IMR-90 (cell line): ENCODE measurements around the gene C19orf25. TPM values are rescaled to one million over a fixed set of nuclear protein-coding genes. Genes with fewer than 3 reads are reported as not detected.
"Not testable (repeated sequence)": the region's sequence is repeated elsewhere in the genome, so short reads cannot be mapped to it uniquely, and the experiment has no call there.

ENCODE experiments used
- ATAC-seq: fragments of 200-7000 bp; cut with Tn5 transposase; 2 replicates; pipeline ENCODE4 v1.9.1; 2020; ENCODE audit warnings: low read depth, mild to moderate bottlenecking, moderate library complexity
- BruUV-seq: library from RNA; stranded (reverse); fragments of 400-500 nt; replicated peaks from 2 replicates; lab custom pipeline; 2021; lab: Mats Ljungman, UMichigan
- CTCF ChIA-PET: fragments of 300-600 bp; formaldehyde crosslinking; extraction: SDS; loops from one replicate; lab custom pipeline; 2021; ENCODE audit warnings: antibody characterized with exemption; lab: Yijun Ruan, JAX
- POLR2A ChIA-PET: fragments of 300-600 bp; sonication (Branson Sonifier 250); formaldehyde crosslinking; loops from one replicate; lab custom pipeline; 2022; ENCODE audit warnings: antibody characterized with exemption; ENCODE audit not compliant: unreplicated experiment; lab: Charles Lee
- DNase-seq: peaks from one replicate; pipeline ENCODE4 v3.0.0; 2013
- H2AFZ ChIP-seq: replicated peaks from 2 replicates; pipeline ENCODE3; 2013; ENCODE audit warnings: low read length, mild to moderate bottlenecking; ENCODE audit not compliant: poor library complexity
- H2AK5ac ChIP-seq: 2 replicates; pipeline ENCODE4 v1.6.1; 2013; ENCODE audit warnings: low read depth, low read length, inconsistent platforms
- H2AK9ac ChIP-seq: replicated peaks from 2 replicates; pipeline ENCODE3; 2013; ENCODE audit warnings: mild to moderate bottlenecking, low read depth, low read length, moderate library complexity; ENCODE audit not compliant: poor library complexity
- H2BK120ac ChIP-seq: 2 replicates; pipeline ENCODE4 v1.6.1; 2013; ENCODE audit warnings: low read depth, low read length, inconsistent platforms
- H2BK15ac ChIP-seq: 3 replicates; pipeline ENCODE4 v1.6.1; 2013; ENCODE audit warnings: low read depth, low read length, inconsistent platforms
- H2BK20ac ChIP-seq: 2 replicates; pipeline ENCODE4 v1.6.1; 2013; ENCODE audit warnings: low read depth, mild to moderate bottlenecking, inconsistent platforms, low read length, moderate library complexity
- H2BK5ac ChIP-seq: 2 replicates; pipeline ENCODE4 v1.6.1; 2013; ENCODE audit warnings: mild to moderate bottlenecking, low read depth, low read length, inconsistent platforms; ENCODE audit not compliant: poor library complexity, severe bottlenecking
- H3K14ac ChIP-seq: replicated peaks from 2 replicates; pipeline ENCODE4 v1.6.1; 2013; ENCODE audit warnings: low read depth, low read length, inconsistent platforms
- H3K18ac ChIP-seq: 2 replicates; pipeline ENCODE4 v1.6.1; 2013; ENCODE audit warnings: low read depth, low read length, control low read depth
- H3K23ac ChIP-seq: 2 replicates; pipeline ENCODE4 v1.6.1; 2013; ENCODE audit warnings: low read depth, low read length, inconsistent platforms
- H3K27ac ChIP-seq: 2 replicates; pipeline ENCODE4 v1.5.1; 2013; ENCODE audit warnings: mild to moderate bottlenecking, control low read depth, low read length; ENCODE audit not compliant: insufficient read depth
- H3K27me3 ChIP-seq: 2 replicates; pipeline ENCODE4 v1.6.1; 2013; ENCODE audit warnings: low read length; ENCODE audit not compliant: control insufficient read depth, insufficient read depth
- H3K36me3 ChIP-seq: 2 replicates; pipeline ENCODE4 v1.6.1; 2013; ENCODE audit warnings: low read length, mixed read lengths; ENCODE audit not compliant: control insufficient read depth, insufficient read depth
- H3K4ac ChIP-seq: 2 replicates; pipeline ENCODE4 v1.6.1; 2013; ENCODE audit warnings: low read depth, low read length, inconsistent platforms
- H3K4me1 ChIP-seq: 2 replicates; pipeline ENCODE4 v1.6.1; 2013; ENCODE audit warnings: low read length, mixed read lengths; ENCODE audit not compliant: control insufficient read depth, insufficient read depth
- H3K4me2 ChIP-seq: 2 replicates; pipeline ENCODE4 v1.6.1; 2013; ENCODE audit warnings: low read depth, mild to moderate bottlenecking, control low read depth, low read length, moderate library complexity
- H3K4me3 ChIP-seq: 2 replicates; pipeline ENCODE4 v1.5.1; 2013; ENCODE audit warnings: low read depth, mild to moderate bottlenecking, control low read depth, low read length, moderate library complexity; ENCODE audit not compliant: insufficient read depth
- H3K56ac ChIP-seq: 2 replicates; pipeline ENCODE4 v1.6.1; 2013; ENCODE audit warnings: low read length, inconsistent platforms; ENCODE audit not compliant: insufficient read depth; ENCODE audit errors: extremely low read depth
- H3K79me1 ChIP-seq, 2 experiments: 2 replicates each; pipeline ENCODE4 v1.6.1; 2013; ENCODE audit warnings: low read length in 2 of 2, inconsistent platforms in 1 of 2, low read depth in 1 of 2
- H3K9ac ChIP-seq: 2 replicates; pipeline ENCODE4 v1.6.1; 2013; ENCODE audit warnings: low read depth, low read length, control low read depth
- H3K9me1 ChIP-seq: 2 replicates; pipeline ENCODE4 v1.6.1; 2013; ENCODE audit warnings: low read length, inconsistent platforms; ENCODE audit not compliant: insufficient read depth
- H3K9me3 ChIP-seq: 2 replicates; pipeline ENCODE4 v1.6.1; 2013; ENCODE audit warnings: low read length; ENCODE audit not compliant: control insufficient read depth, insufficient read depth
- H4K20me1 ChIP-seq: 2 replicates; pipeline ENCODE4 v1.6.1; 2013; ENCODE audit warnings: low read length, inconsistent platforms; ENCODE audit not compliant: insufficient read depth
- H4K5ac ChIP-seq: 2 replicates; pipeline ENCODE4 v1.6.1; 2013; ENCODE audit warnings: mild to moderate bottlenecking, low read depth, low read length, control low read depth
- H4K8ac ChIP-seq, 2 experiments: 2 replicates each; pipeline ENCODE4 v1.6.1; 2013; ENCODE audit warnings: low read depth in 2 of 2, low read length in 2 of 2, control low read depth in 1 of 2, inconsistent platforms in 1 of 2
- H4K91ac ChIP-seq: 2 replicates; pipeline ENCODE4 v1.6.1; 2013; ENCODE audit warnings: low read depth, low read length, inconsistent platforms; ENCODE audit not compliant: insufficient read depth
- CTCF ChIP-seq: conservative IDR thresholded peaks from 2 replicates; pipeline ENCODE4 v1.5.1; 2012; ENCODE audit warnings: mild to moderate bottlenecking, low read depth, low read length, improper control_type of control experiment
- MAFK ChIP-seq: IDR thresholded peaks from 2 replicates; pipeline ENCODE4 v1.6.1; 2012; ENCODE audit warnings: low read depth, low read length, improper control_type of control experiment
- WGBS, 2 experiments: methylation state at CpG; one replicate each; pipeline versions ENCODE4 v1.1.5 to v1.1.7; 2013; ENCODE audit warnings: missing lambda C conversion rate in 2 of 2; ENCODE audit not compliant: insufficient read length in 1 of 2; ENCODE audit errors: extremely low coverage in 2 of 2; 5-methylcytosine and 5-hydroxymethylcytosine counted together
- dilution Hi-C: fragments of 300-500 bp; cut with HindIII; formaldehyde crosslinking; loops from one replicate; pipeline ENCODE4 v1.14.3; 2018; ENCODE audit warnings: low sequenced_read_pairs; ENCODE audit not compliant: unreplicated experiment
- in situ Hi-C: fragments of 300-500 bp; cut with MboI; formaldehyde crosslinking; loops from 3 replicates; pipeline ENCODE4 v1.14.3; 2019; ENCODE audit warnings: low sequenced_read_pairs, inconsistent platforms, mixed read lengths
- intact Hi-C: fragments of 100-400 bp; cut with micrococcal nuclease; formaldehyde crosslinking; loops from 2 replicates; pipeline ENCODE4 v1.10.0; 2022
- polyA plus RNA-seq, 3 experiments: library from polyadenylated mRNA; depleted of rRNA; stranded (reverse); fragments of >200 nt; gene quantifications; 2 replicates each; pipeline ENCODE4 v1.2.3, GENCODE V29; 2012; ENCODE audit warnings: low replicate concordance in 1 of 3
- total RNA-seq: library from RNA; depleted of rRNA; stranded (reverse); fragments of >200 nt; gene quantifications from 2 replicates; pipeline ENCODE4 v1.2.3, GENCODE V29; 2012
- TF ChIP-seq, protein P1 (sequence below): fragments of 150-350 bp; IDR thresholded peaks from 2 replicates; pipeline ENCODE4 v1.6.1; 2016; ENCODE audit warnings: low read depth, mild to moderate bottlenecking, low read length, moderate library complexity, borderline replicate concordance

Gene C19orf25
- total and polyA plus RNA-seq, 2 of the 4 experiments (the other 2 are of a cell fraction), result 10.4 to 34.9 TPM

DNA sequence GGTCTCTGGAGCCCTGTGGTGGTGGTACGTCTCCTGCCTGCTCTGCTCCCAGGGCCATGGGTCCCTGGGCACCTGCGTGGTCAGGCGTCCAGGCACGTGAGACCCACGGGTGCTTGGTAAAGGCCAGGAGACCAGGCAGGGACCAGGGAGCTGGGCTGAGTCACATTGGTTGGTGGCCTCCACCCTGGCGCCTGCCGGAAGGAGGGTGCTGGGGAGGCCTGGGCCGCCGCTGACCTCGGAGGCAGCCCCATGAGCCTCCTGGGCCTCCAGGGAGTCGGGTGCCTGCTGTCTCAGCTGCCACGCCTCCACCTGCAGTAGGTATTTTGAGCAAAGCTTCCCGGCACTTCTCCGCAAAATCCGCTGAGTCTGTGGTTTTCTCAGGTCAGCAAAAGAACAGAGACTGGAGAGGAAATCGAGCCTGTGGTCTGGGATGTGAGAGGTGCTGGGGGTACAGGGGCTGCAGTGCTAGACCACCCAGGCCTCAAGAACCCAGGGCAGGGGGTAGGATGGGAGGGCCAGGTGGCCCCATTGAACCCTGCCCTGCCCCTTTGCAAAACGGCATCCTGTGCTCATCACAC lies 41.3 kb upstream of the C19orf25 start:
- Histone ChIP-seq H3K27ac (no peak overlapping the region), H3K36me3 (no peaks in the 10 kb centered on the region), H3K4me3 (no peak overlapping the region), H3K27me3 (peaks cover 34% of the 10 kb centered on the region), H3K18ac (no peak overlapping the region), H2BK120ac (no peak overlapping the region), H3K14ac (no peak overlapping the region), H3K9ac (no peak overlapping the region), H4K20me1 (0 out of 2 replicates have a peak, but pooled peaks cover 7% of the 10 kb centered on the region), H3K4ac (no peak overlapping the region), H2BK5ac (no peak overlapping the region), H4K8ac (no peak overlapping the region), H3K56ac (no peak overlapping the region), H2AK9ac (no peak overlapping the region), H2AFZ (no peak overlapping the region), H4K5ac (no peak overlapping the region), H3K23ac (no peak overlapping the region), H3K9me1 (peaks cover 4% of the 10 kb centered on the region; the same call in 1 of the 2 replicates), H3K4me2 (no peak overlapping the region), H2BK15ac (no peak overlapping the region), H3K9me3 (peaks cover 2% of the 10 kb centered on the region; the same call in 1 of the 2 replicates), H2BK20ac (no peak overlapping the region), H3K79me1 (no peaks in the 10 kb centered on the region), H2AK5ac (no peak overlapping the region; the same call in 1 of the 2 replicates), H4K91ac (no peak overlapping the region), H3K4me1 (no peaks in the 10 kb centered on the region; the same call in 1 of the 2 replicates)
- dilution Hi-C loops (no loop called here), intact Hi-C loops (no loop called here), in situ Hi-C loops (no loop called here)
- no peak for ATAC-seq
- POLR2A ChIA-PET, result no interaction called here
- no TSS peak for BruUV-seq
- TF ChIP-seq MAFK, result peak; percentile 51; the same call in 1 of the 2 replicates
- TF ChIP-seq CTCF, result no peak
- TF ChIP-seq, protein P1, sequence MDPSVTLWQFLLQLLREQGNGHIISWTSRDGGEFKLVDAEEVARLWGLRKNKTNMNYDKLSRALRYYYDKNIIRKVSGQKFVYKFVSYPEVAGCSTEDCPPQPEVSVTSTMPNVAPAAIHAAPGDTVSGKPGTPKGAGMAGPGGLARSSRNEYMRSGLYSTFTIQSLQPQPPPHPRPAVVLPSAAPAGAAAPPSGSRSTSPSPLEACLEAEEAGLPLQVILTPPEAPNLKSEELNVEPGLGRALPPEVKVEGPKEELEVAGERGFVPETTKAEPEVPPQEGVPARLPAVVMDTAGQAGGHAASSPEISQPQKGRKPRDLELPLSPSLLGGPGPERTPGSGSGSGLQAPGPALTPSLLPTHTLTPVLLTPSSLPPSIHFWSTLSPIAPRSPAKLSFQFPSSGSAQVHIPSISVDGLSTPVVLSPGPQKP, result no peak
- no peak for DNase-seq
- CTCF ChIA-PET, result no interaction called here
- WGBS, 2 experiments, result 82% methylated on average over 10 of the region's 17 CpGs; no CpG with 5 or more reads in 1 of the 2 experiments

DNA sequence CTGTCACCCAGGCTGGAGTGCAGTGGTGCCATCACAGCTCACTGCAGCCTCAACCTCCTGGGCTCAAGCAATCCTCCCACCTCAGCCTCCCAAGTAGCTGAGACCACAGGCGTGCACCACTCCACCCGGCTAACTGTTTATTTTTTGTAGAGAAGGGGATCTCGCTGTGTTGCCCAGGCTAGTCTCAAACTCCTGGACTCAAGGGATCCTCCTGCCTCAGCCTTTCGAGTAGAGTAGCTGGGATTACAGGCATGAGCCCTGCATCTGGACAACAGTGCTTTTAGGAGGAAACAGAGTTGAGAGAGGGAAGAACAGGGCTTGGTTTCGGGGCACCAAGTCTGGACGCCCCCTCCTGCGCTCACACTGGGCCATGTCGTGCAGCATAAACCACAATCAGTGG lies 40.8 kb upstream of the C19orf25 start:
- H3K4ac ChIP-seq, H4K8ac ChIP-seq, H3K79me1 ChIP-seq, in situ Hi-C loops, H3K27ac ChIP-seq, DNase-seq, H3K18ac ChIP-seq, H2BK20ac ChIP-seq, dilution Hi-C loops, H3K36me3 ChIP-seq, H3K4me3 ChIP-seq, H3K9ac ChIP-seq, intact Hi-C loops, BruUV-seq, CTCF ChIA-PET, H2BK120ac ChIP-seq, H2AK9ac ChIP-seq, ATAC-seq, H3K14ac ChIP-seq, H4K20me1 ChIP-seq, H3K9me1 ChIP-seq, H3K4me2 ChIP-seq, H4K5ac ChIP-seq, POLR2A ChIA-PET, H4K91ac ChIP-seq, H2AK5ac ChIP-seq, H2AFZ ChIP-seq, H2BK5ac ChIP-seq, H2BK15ac ChIP-seq, H3K56ac ChIP-seq, H3K23ac ChIP-seq, H3K9me3 ChIP-seq, H3K4me1 ChIP-seq: not testable (repeated sequence)
- peaks cover 29% of the 10 kb centered on the region for H3K27me3 ChIP-seq
- WGBS, 2 experiments, result 76% methylated on average over 3 of the region's 8 CpGs; no CpG with 5 or more reads in 1 of the 2 experiments
